Left hindlimb (tissue), 1 donor: ENCODE measurements around the gene GTF3C6.
"Not testable (repeated sequence)": the region's sequence is repeated elsewhere in the genome, so short reads cannot be mapped to it uniquely, and the experiment has no call there.

ENCODE experiments used
- DNase-seq: peaks from one replicate; pipeline ENCODE4 v3.0.0-alpha.2; 2018

The GTF3C6 gene

GRCh38 chr6:110980227-110980626, 21.7 kb downstream of the GTF3C6 start:
- DNase-seq, result no peak

DNA sequence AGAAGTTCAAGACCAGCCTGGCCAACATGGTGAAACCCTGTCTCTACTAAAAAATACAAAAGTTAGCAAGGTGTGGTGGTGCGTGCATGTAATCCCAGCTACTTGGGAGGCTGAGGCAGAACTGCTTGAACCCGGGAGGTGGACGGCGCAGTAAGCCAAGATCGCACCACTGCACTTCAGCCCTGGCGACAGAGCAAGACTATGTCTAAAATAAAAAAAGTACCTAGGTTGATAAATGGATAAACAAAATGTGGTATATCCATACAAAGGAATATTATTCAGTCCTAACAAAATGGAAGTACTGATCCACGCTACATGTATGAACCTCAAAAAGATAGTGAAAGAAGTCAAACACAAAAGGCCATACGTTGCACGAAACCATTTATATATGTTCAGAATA, 22.1 kb downstream of the GTF3C6 start:
- no peak for DNase-seq

- DNase-seq, result no peak
These were observed 22.7 kb downstream of the GTF3C6 start for GRCh38 chr6:110981202-110981600.

DNA sequence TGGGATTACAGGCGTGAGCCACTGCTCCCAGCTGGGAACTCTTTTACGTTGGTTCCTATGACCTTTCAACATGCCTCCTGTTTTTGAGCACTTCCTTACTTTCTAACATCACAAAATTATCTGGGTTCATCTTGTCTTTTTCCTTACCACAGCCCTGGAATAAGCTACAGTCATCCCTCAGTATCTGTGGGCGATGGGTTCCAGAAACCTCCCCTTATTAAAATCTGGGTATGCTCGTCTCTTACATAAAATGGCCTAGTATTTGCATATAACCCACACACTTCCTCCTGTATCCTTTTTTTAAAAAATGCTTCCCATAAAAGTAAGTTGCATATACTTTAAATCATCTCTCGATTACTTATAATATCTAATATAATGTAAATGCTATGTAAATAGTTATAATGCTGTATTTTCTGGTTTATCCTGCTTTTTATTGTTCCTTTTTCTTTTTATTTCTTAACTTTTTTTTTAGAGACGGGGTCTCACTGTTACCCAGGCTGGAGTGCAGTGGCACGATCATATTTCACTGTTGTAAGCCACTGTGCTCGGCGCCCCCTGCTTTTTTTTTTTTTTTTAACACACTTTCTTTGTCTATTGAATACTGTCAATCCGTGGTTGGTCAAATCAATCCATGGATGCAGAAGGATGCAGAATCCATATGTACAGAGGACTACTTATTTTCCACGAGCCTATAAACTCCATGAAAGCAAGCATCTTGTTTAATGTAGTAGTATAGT, 32.5 kb downstream of the GTF3C6 start:
- no peak for DNase-seq

GRCh38 chr6:110996691-110997090, 38.2 kb downstream of the GTF3C6 start:
- DNase-seq, result no peak

DNA sequence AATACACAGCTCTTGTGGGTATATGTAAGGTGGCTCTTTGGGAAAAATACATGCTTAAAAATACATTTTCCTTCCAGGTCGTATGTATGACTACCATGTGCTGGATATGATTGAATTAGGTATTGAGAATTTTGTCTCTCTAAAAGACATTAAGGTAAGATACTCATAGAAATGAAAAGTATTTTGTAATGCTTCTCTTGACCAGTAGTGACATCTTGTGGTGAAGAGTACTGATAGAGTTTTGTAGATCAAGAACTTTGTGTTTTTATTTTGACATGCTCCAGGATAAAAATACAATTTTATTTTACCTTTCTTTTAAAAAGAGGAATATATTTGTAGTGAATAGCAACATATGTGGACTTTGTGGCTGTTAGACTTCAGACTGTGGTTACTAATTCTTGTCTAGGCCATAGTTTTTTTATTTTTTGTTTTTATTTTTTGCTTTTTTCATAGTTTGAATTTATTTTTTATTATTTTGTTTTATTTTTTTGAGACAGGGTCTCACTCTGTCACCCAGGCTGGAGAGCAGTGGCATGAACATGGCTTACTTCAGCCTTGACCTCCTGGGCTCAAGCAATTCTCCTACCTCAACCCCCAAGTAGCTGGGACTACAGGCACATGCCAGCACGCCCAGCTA, 41.2 kb downstream of the GTF3C6 start:
- no peak for DNase-seq

DNA sequence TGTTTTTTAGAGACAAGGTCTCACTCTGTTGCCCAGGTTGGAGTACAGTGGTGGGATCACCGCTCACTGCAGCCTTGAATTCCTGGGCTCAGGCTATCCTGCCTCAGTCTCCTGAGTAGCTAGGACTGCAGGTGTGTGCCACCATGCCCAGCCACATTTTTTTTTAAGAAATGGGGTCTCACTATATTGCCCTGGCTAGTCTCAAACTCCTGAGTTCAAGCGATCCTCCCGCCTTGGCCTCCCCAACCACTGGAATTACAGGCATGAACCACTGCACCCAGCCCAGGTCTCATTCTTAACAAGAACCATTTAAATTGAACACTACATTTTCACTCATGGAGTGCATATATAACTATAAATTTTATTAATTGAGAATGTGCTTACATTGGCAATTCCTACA, 43.8 kb downstream of the GTF3C6 start:
- no peak for DNase-seq

DNA sequence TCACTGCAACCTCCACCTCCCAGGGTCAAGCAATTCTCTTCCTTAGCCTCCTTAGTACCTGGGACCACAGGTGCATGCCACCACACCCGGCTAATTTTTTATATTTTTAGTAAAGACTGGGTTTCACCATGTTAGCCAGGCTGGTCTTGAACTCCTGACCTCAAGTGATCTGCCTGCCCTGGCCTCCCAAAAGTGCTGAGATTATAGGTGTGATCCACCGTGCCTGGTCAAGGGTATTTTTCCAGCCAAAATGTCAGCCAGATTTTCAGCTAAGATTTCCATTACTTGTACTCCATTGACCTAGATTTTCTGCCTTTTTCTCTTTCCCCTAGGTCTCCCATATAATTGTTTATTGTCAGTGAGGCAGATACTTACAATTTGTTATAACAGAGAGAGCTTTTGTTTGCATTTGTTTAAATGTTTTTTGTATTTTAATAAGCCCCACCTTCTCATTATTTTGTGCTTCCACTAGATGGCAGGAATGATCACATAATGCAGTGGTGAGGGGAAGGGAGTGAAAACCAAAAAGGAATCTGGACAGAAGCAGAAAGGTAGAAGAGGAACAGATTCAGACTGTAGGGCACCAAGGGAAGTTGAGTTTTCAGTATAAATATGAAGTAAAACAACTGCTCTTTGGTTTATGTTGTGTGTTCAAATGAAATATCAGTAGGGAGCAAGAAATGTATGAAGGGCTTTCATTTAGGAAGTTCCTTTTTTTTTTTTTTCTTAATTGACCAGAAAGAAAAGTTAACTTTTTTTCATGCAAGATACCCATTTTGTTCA, 53.0 kb downstream of the GTF3C6 start:
- no peak for DNase-seq

DNA sequence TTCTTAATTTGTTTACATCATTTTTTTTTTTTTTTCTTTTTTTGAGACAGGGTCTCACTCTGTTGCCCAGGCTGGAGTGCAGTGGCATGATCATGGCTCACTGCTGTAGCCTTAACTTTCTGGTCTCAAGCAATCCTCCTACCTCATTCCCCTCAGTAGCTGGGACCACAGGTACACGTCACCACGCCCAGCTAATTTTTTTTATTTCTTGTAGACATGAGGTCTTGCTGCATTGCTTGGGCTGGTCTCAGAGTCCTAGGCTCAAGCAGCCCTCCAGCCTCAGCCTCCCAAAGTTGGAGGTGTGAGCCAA, 53.6 kb downstream of the GTF3C6 start:
- no peak for DNase-seq

DNA sequence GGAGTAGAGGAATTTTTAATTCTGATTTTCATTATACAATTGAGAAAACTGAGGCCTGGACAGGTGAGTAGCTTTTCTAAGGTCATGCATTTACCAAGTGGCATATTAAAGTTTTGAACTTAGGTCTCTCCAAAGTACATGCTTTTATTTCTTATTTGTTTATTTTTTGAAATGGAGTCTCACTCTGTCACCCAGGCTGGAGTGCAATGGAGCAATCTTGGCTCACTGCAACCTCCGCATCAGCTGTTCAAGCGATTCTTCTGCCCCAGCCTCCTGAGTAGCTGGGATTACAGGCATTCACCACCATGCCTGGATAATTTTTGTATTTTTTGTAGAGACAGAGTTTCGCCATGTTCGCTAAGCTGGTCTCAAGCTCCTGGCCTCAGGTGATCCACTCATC, 54.0 kb downstream of the GTF3C6 start:
- not testable (repeated sequence) for DNase-seq

- no peak for DNase-seq
These were observed 54.8 kb downstream of the GTF3C6 start for GRCh38 chr6:111013144-111013915.

- DNase-seq, result no peak
These were observed 57.1 kb downstream of the GTF3C6 start for GRCh38 chr6:111015389-111016124.

DNA sequence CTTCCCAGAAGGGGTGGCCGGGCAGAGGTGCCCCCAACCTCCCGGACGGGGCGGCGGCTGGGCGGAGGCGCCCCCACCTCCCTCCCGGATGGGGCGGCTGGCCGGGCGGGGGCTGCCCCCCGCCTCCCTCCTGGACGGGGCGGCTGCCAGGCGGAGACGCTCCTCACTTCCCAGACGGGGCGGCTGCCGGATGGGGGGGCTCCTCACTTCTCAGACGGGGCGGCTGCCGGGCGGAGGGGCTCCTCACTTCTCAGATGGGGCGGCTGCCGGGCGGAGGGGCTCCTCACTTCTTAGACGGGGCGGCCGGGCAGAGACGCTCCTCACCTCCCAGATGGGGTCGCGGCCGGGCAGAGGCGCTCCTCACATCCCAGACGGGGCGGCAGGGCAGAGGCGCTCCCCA, 58.7 kb downstream of the GTF3C6 start:
- not testable (repeated sequence) for DNase-seq
